Liver (tissue), 9 donors: Measurements from ENCODE around the gene SDHA. TPM values are rescaled to one million over a fixed set of nuclear protein-coding genes. Genes with fewer than 3 reads are reported as not detected.
"Not testable (repeated sequence)": the region's sequence is repeated elsewhere in the genome, so short reads cannot be mapped to it uniquely, and the experiment has no call there.

Experiments used
- DNase-seq: peaks from one replicate; pipeline ENCODE4 v3.0.0-alpha.2; 2017; ENCODE audit warnings: low spot score
- H3K27ac ChIP-seq, 2 donors: one replicate each; pipeline ENCODE4 v1.7.0; 2013; ENCODE audit warnings: inconsistent platforms in 2 of 2, low read length in 2 of 2, control low read depth in 1 of 2, low read depth in 1 of 2, mild to moderate bottlenecking in 1 of 2
- H3K27me3 ChIP-seq, 4 donors: one replicate each; pipeline versions ENCODE4 v1.6.1 to v1.7.0; 2013; ENCODE audit warnings: low read length in 3 of 4, inconsistent platforms in 1 of 4, mild to moderate bottlenecking in 1 of 4, moderate library complexity in 1 of 4; ENCODE audit not compliant: control insufficient read depth in 4 of 4, insufficient read depth in 4 of 4
- H3K36me3 ChIP-seq, 4 donors: one replicate each; pipeline versions ENCODE4 v1.6.1 to v1.7.0; 2013; ENCODE audit warnings: low read length in 3 of 4, mild to moderate bottlenecking in 3 of 4, low read depth in 1 of 4, moderate library complexity in 1 of 4; ENCODE audit not compliant: control insufficient read depth in 4 of 4, insufficient read depth in 3 of 4
- H3K4me1 ChIP-seq, 4 donors: one replicate each; pipeline versions ENCODE4 v1.6.1 to v1.7.0; 2013; ENCODE audit warnings: low read length in 3 of 4, mild to moderate bottlenecking in 3 of 4, moderate library complexity in 1 of 4; ENCODE audit not compliant: control insufficient read depth in 4 of 4, insufficient read depth in 4 of 4
- H3K4me3 ChIP-seq, 3 donors: one replicate each; pipeline versions ENCODE4 v1.6.1 to v1.7.0; 2013; ENCODE audit warnings: low read length in 3 of 3, control low read depth in 1 of 3, low read depth in 1 of 3, mild to moderate bottlenecking in 1 of 3
- H3K9ac ChIP-seq, 2 donors: one replicate each; pipeline ENCODE4 v1.7.0; 2013; ENCODE audit warnings: low read length in 2 of 2, mild to moderate bottlenecking in 2 of 2, moderate library complexity in 2 of 2, control low read depth in 1 of 2, low read depth in 1 of 2
- H3K9me3 ChIP-seq, 4 donors: one replicate each; pipeline versions ENCODE4 v1.6.1 to v1.7.0; 2013; ENCODE audit warnings: low read length in 3 of 4; ENCODE audit not compliant: control insufficient read depth in 4 of 4
- ATF3 ChIP-seq: IDR thresholded peaks from 2 replicates; pipeline ENCODE4 v1.6.1; 2016; ENCODE audit warnings: antibody characterized with exemption
- CTCF ChIP-seq: fragments of 150-350 bp; IDR thresholded peaks from 2 replicates; pipeline ENCODE4 v1.5.1; 2017; ENCODE audit warnings: improper control_type of control experiment, low read depth, low read length; ENCODE audit not compliant: missing input control
- EGR1 ChIP-seq, 2 donors: IDR thresholded peaks; 2 replicates each; pipeline ENCODE4 v1.6.1; 2016 to 2018; ENCODE audit warnings: antibody characterized with exemption in 2 of 2, low read depth in 2 of 2
- FOXA1 ChIP-seq: IDR thresholded peaks from 2 replicates; pipeline ENCODE4 v1.6.1; 2016; ENCODE audit warnings: antibody characterized with exemption
- FOXA2 ChIP-seq: IDR thresholded peaks from 2 replicates; pipeline ENCODE4 v1.6.1; 2016; ENCODE audit warnings: antibody characterized with exemption
- GABPA ChIP-seq, 2 donors: IDR thresholded peaks in 1 of 2; conservative IDR thresholded peaks in 1 of 2; 2 replicates each; pipeline ENCODE4 v1.6.1; 2016; ENCODE audit warnings: antibody characterized with exemption in 2 of 2, mild to moderate bottlenecking in 1 of 2, moderate library complexity in 1 of 2
- HNF4A ChIP-seq, 2 donors: conservative IDR thresholded peaks; 2 replicates each; pipeline ENCODE4 v1.6.1; 2016; ENCODE audit warnings: antibody characterized with exemption in 2 of 2, mild to moderate bottlenecking in 2 of 2
- HNF4G ChIP-seq: IDR thresholded peaks from 2 replicates; pipeline ENCODE4 v1.6.1; 2016; ENCODE audit warnings: antibody characterized with exemption
- JUND ChIP-seq, 2 donors: IDR thresholded peaks; 2 replicates each; pipeline ENCODE4 v1.6.1; 2016; ENCODE audit warnings: antibody characterized with exemption in 2 of 2
- MAX ChIP-seq: IDR thresholded peaks from 2 replicates; pipeline ENCODE4 v1.6.1; 2016; ENCODE audit warnings: antibody characterized with exemption
- NR2F2 ChIP-seq: IDR thresholded peaks from 2 replicates; pipeline ENCODE4 v1.6.1; 2016; ENCODE audit warnings: antibody characterized with exemption
- REST ChIP-seq: IDR thresholded peaks from 2 replicates; pipeline ENCODE4 v1.6.1; 2016; ENCODE audit warnings: antibody characterized with exemption, mild to moderate bottlenecking
- RXRA ChIP-seq, 2 donors: IDR thresholded peaks; 2 replicates each; pipeline ENCODE4 v1.6.1; 2017 to 2018; ENCODE audit warnings: antibody characterized with exemption in 2 of 2, mild to moderate bottlenecking in 1 of 2
- TAF1 ChIP-seq: conservative IDR thresholded peaks from 2 replicates; pipeline ENCODE4 v1.6.1; 2016; ENCODE audit warnings: antibody characterized with exemption, mild to moderate bottlenecking
- YY1 ChIP-seq: IDR thresholded peaks from 2 replicates; pipeline ENCODE4 v1.6.1; 2016; ENCODE audit warnings: antibody characterized with exemption, mild to moderate bottlenecking
- ZBTB33 ChIP-seq: IDR thresholded peaks from 2 replicates; pipeline ENCODE4 v1.6.1; 2016; ENCODE audit warnings: antibody characterized with exemption
- WGBS: extraction: QIAGEN DNeasy Blood & Tissue Kit; methylation state at CpG from one replicate; pipeline ENCODE4 v1.1.7; 2013; 5-methylcytosine and 5-hydroxymethylcytosine counted together
- polyA plus RNA-seq, 2 donors: library from polyadenylated mRNA; stranded (reverse) in 1 of 2; unstranded in 1 of 2; fragments of 200-250 nt in 1 of 2; fragments of >200 nt in 1 of 2; fragmentation: Nextera tagmentation in 1 of 2; extraction: Ambion mirVana in 1 of 2; gene quantifications; one replicate each; pipeline versions ENCODE4 v1.2.1 to v1.2.3, GENCODE V29; 2013 to 2015
- total RNA-seq, 2 donors: library from RNA; depleted of rRNA; stranded (reverse); fragments of >200 nt; gene quantifications; one replicate each; pipeline ENCODE4 v1.2.3, GENCODE V29; 2014
- donor health status: healthy.
- donor health status: healthy.
- donor health status: healthy.
- donor health status: healthy.
- donor health status: healthy.

The SDHA gene
- total and polyA plus RNA-seq, 4 donors, result 79.2 to 215 (median 159) TPM

- H3K4me1 ChIP-seq, result peaks cover 0 to 29% (median 14%) of the 10 kb centered on the region in 4 donors
- H3K9me3 ChIP-seq, result no peaks in the 10 kb centered on the region
- peaks cover 2 to 11% (median 5%) of the 10 kb centered on the region in 4 donors for H3K36me3 ChIP-seq
- peak overlapping the region; percentile 81 to 97 for H3K9ac ChIP-seq
- H3K27ac ChIP-seq, result peak overlapping the region; percentile 86 to 95
- no peak for TF ChIP-seq FOXA2
- TF ChIP-seq NR2F2, result no peak
- no peak for TF ChIP-seq ZBTB33
- peak overlapping the region; percentile 67 to 99 (median 92) for H3K4me3 ChIP-seq
- WGBS, result 6% methylated on average over 4 of the region's 4 CpGs
- DNase-seq, result no peak
- H3K27me3 ChIP-seq, result no peaks in the 10 kb centered on the region
Observed at GRCh38 chr5:219991-220390, 1.9 kb downstream of the SDHA start.

- Histone ChIP-seq H3K4me1 (peaks cover 0 to 29% (median 14%) of the 10 kb centered on the region in 4 donors), H3K36me3 (peaks cover 8 to 30% (median 22%) of the 10 kb centered on the region in 4 donors)
- H3K4me3 ChIP-seq, H3K9ac ChIP-seq, DNase-seq, H3K27me3 ChIP-seq, H3K9me3 ChIP-seq, H3K27ac ChIP-seq: not testable (repeated sequence)
- WGBS, result 56% methylated on average over 6 of the region's 6 CpGs
Observed at GRCh38 chr5:222951-223715, 5.0 kb downstream of the SDHA start.

- no peak overlapping the region for H3K27ac ChIP-seq
- peaks cover 0 to 27% (median 14%) of the 10 kb centered on the region in 4 donors for H3K4me1 ChIP-seq
- H3K9me3 ChIP-seq, result no peaks in the 10 kb centered on the region
- no peak for TF ChIP-seq RXRA (IDR thresholded peaks at IDR 0.05)
- TF ChIP-seq EGR1 (IDR thresholded peaks at IDR 0.05; ENCODE audit: low read depth in 2 of 2), result no peak
- no peak for TF ChIP-seq ZBTB33
- TF ChIP-seq HNF4A (conservative IDR thresholded peaks at IDR 0.05), result no peak
- no peak for TF ChIP-seq FOXA2
- TF ChIP-seq MAX, result no peak
- no peak for TF ChIP-seq TAF1
- no peak for TF ChIP-seq GABPA (IDR thresholded peaks at IDR 0.05 in 1 of 2, conservative IDR thresholded peaks at IDR 0.05 in 1 of 2)
- no peak for TF ChIP-seq NR2F2
- no peak for TF ChIP-seq HNF4G
- no peak for TF ChIP-seq REST
- TF ChIP-seq CTCF, result no peak
- no peak for TF ChIP-seq FOXA1
- TF ChIP-seq ATF3, result no peak
- TF ChIP-seq YY1, result no peak
- TF ChIP-seq JUND (IDR thresholded peaks at IDR 0.05), result no peak
- peaks cover 11 to 37% (median 27%) of the 10 kb centered on the region in 4 donors for H3K36me3 ChIP-seq
- 86% methylated on average over 6 of the region's 6 CpGs for WGBS
- H3K4me3 ChIP-seq, result no peak overlapping the region
- no peak overlapping the region for H3K9ac ChIP-seq
- H3K27me3 ChIP-seq, result no peaks in the 10 kb centered on the region
- DNase-seq, result no peak
Observed at GRCh38 chr5:223791-224190, 5.7 kb downstream of the SDHA start.
